Gastroesophageal sphincter (tissue), 3 donors: ENCODE measurements around the gene SLC5A8.

ENCODE experiments used
- CTCF ChIP-seq, 4 experiments: fragments of 200-600 bp in 2 of 4; fragments of 450-650 bp in 2 of 4; sonication (generic) in 1 of 4; IDR thresholded peaks; one replicate each; pipeline ENCODE4 v1.5.1; 2017 to 2019; ENCODE audit warnings: antibody characterized with exemption in 4 of 4, mild to moderate bottlenecking in 2 of 4, moderate library complexity in 2 of 4
- EP300 ChIP-seq: sonication (generic); formaldehyde crosslinking; IDR thresholded peaks from one replicate; pipeline ENCODE4 v1.6.1; 2017; ENCODE audit warnings: antibody characterized with exemption, mild to moderate bottlenecking
- POLR2A ChIP-seq, 2 donors: fragments of 450-650 bp; IDR thresholded peaks; one replicate each; pipeline ENCODE4 v1.6.1; 2017; ENCODE audit warnings: antibody characterized with exemption in 2 of 2, mild to moderate bottlenecking in 2 of 2, moderate library complexity in 1 of 2
- POLR2AphosphoS5 ChIP-seq: sonication (generic); formaldehyde crosslinking; IDR thresholded peaks from one replicate; pipeline ENCODE4 v1.6.1; 2017; ENCODE audit warnings: antibody characterized with exemption

GRCh38 chr12:101111441-101111840 lies 98.6 kb downstream of the SLC5A8 start:
- TF ChIP-seq POLR2AphosphoS5 (no peak), CTCF (IDR thresholded peaks at IDR 0.05) (no peak), EP300 (no peak), POLR2A (IDR thresholded peaks at IDR 0.05) (no peak)
